GM19455 (cell line): ENCODE data around the gene TFDP1.

Experiments used
- ATAC-seq: cut with Tn5 transposase; IDR thresholded peaks from one replicate; pipeline ENCODE4 v1.9.1; 2021; ENCODE audit not compliant: unreplicated experiment

Gene TFDP1, protein sequence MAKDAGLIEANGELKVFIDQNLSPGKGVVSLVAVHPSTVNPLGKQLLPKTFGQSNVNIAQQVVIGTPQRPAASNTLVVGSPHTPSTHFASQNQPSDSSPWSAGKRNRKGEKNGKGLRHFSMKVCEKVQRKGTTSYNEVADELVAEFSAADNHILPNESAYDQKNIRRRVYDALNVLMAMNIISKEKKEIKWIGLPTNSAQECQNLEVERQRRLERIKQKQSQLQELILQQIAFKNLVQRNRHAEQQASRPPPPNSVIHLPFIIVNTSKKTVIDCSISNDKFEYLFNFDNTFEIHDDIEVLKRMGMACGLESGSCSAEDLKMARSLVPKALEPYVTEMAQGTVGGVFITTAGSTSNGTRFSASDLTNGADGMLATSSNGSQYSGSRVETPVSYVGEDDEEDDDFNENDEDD

DNA sequence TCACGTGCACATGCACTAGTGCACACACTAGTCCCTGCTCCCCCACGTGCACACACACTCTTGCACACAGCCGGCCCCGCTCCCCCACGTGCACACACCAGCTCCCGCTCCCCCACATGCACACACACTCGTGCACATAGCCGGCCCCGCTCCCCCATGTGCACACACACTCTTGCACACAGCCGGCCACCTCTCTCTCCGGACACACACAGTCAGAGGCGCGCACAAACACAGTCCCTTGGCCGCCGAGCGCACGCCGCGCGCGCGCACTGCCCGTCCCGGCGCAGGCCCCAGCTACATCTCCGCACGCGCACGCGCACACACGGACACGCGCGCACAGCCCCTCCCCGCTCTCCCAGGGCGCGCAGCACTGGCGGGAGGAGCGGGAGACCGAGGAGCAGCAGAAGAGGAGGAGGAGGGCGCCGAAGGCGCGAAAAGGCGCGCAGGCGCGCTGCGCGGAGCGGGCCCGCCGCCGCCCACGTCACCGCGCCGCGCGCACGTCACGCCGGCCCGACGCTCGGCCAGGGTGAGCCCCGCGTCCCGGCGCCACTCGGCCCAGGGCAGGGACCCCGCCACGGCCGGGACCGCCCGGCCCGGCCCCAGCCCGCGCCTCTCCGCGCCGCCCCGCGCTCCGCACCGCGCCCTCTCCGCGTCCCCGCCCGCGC, at the start of gene TFDP1:
Gene TFDP1, plus strand, starts transcription at position 549 of the 665 bp plus-strand sequence. CDS start 1,085 bp downstream, outside the sequence.
- peak; percentile 86 for ATAC-seq

DNA sequence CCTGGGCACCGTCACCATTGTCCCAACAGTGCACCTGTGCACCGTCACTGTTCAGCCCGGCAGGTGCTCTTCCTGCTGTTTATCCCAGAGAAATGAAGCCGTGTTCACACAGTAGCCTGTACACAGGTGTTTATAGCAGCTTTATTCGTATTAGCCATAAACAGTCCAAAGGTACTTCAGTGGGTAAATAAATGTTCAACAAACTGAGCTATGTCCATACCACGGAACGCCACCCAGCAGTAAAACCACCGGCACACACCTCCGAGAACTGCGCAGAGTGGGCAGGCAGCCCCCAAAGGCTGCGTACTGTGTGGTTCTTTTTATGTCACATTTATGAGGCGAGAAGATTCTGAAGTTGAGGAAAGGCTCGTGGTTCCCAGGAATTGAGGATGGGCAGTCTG, 49.2 kb upstream of the TFDP1 start:
- ATAC-seq = no peak

DNA sequence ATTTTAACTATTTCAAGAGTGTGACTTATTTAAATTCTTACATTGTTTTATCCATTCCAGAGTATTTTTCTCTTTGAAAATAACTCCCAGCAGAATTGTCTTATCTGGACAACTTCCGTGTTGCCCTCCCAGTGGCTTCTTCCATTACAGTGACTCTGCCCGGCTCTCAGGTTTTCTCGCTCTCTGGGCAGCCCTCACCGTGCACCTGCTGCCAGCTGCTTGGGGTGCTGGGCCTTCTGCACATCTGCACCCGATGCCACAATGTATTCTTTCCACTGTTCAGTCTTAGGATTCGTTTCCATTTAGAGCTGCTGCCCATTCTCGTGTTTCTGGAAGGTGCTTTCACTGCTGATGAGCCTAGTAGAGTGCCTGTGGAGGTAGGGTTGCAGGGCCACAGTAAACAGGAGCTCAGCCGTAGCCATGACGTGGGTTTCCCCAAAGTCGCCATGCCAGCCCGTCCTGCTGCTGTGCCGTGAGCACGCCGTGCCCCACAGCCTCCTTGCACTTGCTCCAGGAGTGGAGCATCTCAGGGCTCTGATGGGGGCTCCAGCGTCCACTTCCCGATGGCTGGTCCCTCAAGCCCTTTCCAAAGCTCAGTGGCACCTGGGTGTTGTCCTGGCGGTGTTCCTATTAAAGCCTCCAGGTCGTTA, 48.0 kb upstream of the TFDP1 start:
- ATAC-seq = no peak

DNA sequence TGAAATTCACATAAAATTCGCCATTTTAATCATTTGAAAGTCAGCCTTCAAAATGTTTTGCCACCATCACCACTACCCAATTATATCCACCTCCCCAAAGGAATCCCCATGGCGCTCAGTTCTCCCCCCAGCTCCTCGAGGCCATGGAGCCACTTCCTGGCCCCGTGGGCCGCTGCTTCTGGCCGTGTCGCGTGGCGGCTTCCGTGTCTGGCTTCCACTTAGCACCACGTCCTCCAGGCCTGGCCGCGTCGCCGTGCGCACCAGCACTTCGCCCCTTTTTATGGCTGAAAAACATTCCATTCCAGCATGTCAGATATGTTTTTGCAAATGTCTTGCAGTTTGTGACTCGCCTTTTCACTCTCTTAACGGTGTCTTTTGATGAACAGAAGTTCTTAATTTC, 47.3 kb upstream of the TFDP1 start:
- ATAC-seq = no peak

DNA sequence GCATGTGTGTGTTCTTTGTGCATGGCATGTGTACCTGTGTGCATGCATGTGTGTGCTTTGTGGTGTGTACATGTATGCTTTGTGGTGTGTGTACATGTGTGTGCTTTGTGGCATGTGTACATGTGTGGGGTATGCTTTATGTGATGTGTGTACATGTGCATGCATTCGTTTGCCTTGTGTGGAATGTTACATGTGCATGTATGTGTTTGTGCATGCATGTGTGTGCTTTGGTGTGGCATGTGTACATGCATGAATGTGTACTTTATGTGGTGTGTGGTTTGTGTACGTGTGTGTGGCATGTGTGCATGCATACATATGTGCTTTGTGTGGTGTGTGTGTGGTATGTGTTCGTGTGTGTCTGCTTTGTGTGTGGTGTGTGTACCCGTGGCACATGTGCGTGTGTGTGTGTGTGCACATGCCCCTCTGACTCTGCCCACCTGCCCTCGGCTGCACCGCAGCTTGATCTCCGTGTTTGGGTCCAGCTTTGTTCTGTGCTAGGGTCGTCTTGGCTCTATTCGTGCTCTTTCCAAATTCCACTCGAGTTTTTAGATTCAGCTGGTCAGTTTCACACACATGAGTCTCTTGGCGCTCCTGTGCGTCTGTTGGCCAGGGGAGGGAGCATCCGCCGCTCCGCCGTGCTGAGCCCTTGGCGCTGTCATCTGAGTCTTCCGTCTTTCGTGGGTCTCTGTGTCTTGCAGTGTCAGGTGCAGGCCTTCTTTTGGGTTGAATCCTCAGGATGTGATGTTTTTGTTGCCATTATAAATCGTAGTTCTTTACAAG, 46.5 kb upstream of the TFDP1 start:
- no peak for ATAC-seq

DNA sequence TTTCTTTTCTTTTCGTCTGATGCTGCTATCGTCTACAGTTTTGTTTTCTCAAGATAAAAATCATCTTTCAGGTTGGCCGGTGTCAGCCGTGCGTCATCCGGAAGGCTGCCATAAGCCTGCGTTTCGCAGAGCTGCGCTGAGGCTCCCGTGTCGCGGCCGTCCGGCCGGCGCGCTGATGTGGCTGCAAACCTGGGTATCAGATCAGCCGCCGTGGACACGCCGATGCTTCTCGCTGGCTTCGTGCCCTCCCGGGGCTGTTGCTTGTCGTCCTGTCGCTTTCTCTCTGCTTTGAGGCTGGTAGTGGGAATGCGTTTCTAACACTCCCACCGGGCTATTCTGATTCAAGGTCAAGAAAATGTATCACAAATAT, 45.9 kb upstream of the TFDP1 start:
- no peak for ATAC-seq

DNA sequence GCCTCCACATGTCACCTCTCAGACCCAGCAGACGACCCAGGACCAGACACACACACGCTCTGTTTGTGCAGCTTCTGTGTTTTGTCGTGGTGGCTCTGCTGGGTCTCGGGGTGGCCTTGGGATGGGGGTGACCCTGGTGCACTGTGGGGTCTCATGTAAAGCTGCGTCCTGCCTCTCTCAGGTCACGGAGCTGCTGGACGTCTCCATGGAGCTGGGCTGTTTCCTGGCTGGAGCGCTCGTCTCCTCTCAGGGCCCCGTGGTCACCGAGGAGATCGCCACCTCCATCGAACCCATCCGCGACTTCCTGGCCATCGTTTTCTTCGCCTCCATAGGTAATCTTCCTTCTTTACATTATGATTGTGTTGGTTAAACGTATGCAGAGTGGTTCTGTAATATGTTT, 45.4 kb upstream of the TFDP1 start:
- ATAC-seq = no peak

DNA sequence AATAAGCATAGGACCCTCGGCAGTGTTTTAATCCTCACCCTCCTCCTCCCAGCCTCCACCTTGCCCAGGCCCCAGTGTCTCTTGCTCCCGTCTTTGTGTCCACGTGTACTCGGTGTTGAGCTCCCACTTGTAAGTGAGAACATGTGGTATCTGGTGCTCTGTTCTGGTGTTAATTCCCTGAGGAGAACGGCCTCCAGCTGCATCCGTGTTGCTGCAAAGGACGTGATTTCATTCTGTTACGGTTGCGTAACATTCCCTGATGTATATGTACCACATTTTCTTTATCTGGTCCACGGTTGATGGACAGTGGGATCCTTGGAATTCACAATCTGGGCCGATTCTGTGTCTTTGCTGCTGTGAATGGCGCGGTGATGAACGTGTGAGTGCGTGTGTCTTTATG, 44.7 kb upstream of the TFDP1 start:
- no peak for ATAC-seq

DNA sequence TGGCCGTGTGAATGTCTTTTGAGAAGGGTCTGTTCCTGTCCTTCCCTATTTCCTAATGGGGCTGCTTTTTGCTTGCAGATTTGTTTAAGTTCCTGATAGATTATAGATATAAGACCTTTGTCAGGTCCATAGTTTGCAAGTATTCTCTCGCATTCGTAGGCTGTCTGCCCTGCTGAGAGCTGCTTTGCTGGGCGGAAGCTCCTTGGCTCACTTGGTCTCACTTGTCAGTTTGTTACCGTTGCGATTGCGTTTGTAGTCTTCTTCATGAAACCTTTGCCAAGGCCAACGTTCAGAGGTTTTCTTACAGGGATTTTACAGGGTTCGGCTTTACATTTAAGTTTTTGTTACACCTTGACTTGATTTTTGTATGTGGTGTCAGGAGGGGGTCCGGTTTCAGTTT, 44.0 kb upstream of the TFDP1 start:
- ATAC-seq = no peak

DNA sequence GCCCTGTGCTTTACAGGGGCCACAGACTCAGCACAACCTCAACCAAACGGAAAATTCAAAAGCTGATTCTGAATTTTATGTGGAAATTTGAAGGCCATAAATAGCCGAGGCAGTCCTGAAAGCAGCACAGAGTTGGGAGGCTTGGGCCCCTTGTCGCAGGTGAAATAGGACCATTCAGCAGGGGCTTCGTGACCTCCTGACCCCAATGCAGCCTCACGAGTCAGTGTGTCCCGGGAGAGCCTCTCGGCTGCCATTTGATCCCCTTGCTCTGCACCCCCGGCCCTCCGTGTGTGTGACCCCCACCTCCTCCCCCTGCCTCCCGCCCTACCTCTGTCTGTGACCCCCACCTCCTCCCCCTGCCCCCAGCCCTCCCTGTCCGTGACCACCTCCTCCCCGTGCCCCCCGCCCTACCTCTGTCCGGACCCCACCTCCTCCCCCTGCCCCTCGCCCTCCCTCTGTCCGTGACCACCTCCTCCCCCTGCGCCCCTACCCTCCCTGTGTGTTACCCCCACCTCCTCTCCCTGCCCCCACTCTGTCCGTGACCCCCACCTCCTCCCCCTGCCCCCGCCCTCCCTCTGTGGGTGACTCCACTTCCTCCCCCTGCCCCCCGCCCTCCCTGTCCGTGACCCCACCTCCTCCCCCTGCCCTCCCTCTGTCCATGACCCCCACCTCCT, 41.7 kb upstream of the TFDP1 start:
- ATAC-seq = no peak

DNA sequence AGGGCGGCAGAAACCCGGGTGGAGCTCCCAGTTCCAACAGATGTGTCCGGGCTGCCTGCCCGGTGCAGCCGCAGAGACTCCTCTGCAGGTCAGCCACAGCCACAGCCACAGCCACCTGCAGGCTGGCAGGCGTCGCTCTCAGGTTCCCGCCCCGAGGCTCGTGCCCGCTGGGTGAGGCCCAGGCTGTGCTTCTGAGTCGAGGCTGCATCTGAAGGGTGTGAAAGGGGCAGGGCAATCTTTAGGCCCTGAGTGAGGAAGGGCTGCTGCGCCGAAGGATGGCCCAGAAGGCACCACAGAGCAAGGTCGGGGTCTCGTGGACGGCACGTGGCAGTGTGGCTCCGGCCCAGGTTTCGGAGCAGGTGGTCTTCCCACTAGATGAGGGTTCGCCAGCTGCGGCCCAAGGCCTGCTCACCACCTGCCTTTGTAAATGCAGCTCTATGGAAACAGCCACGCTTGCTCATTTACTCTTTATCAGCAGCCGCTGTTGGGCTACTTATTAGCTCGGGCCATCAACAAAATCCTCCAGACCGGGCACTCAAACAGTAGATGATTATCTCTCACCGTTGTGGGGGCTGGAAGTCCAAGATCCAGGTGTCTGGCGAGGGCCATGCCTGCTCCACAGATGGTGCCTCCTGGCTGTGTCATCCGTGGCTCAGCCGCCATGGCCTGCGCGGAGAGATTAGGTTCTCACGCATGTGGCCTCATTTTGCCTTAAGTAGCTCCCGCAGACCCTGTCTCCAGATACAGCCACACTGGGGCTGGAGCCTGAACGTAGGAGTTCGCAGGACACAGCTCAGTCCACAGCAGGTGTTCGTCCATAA, 40.3 kb upstream of the TFDP1 start:
- no peak for ATAC-seq

DNA sequence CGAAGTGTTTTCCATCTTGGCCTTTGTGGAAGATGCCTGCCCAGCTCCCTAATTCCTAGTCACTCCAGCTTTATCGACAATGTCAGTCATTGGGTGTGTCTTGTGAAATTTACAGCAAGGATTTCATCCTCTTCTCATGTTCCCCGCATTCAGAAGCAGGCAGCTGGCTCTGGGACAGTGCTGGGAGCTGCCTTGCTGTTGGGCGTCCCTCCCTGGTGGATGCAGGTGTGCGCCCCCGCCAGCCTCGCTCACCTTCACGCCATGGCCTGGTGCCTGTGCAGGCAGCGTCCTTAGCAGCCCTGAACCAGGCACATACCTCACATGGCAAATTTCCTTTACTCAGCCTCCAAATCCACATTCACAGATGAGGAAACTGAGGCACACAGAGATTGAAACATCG, 39.7 kb upstream of the TFDP1 start:
- ATAC-seq = no peak

DNA sequence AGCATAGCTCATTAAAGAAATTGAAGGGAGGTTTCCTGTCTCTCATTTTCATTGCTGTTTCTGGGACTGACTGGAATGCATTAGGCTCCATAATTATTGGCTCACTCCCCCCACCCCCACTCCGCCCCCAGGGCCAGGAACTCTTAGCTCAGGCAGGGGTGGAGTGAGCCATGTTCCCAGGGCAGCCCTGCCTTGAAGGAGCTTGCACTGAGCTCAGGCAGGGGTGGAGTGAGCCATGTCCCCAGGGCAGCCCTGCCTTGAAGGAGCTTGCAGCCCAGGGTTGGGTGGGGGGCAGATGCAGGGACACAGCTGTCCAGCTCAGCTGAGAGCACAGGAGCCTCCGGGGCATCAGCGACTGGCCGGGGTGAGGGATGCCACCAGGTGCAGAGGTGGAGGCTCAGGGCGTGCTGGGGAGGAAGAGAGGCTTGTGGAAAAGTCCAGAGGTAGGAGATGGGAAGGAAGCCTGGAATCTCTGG, 39.1 kb upstream of the TFDP1 start:
- no peak for ATAC-seq

DNA sequence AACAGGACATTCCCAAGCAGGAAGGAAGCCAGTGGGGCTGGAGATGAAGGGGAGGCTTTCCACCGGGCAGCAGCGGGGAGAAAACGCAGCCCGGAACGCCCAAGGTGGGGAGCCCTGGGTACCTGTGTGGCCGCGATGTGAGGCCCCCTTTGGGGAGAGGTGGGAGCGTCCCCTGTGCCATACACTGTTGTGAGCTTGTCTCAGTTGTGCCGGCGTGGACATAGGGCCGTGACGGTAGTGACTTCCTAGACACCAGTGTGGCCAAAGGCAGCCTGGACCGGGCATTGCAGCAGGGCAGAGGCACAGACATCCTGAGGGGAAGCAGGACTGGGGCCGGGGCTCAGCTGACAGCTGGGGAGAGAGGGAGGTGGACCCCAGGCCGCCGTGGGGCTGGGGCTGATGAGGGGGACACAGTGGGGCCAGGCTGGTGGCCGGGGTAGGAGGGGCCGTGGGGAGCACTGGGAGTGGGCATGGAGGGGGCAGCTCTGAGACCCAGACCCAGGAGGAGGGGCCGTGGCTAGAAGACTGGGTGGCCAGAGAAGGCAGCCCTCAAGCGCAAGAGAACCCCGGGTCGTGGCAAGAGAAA, 38.5 kb upstream of the TFDP1 start:
- no peak for ATAC-seq

DNA sequence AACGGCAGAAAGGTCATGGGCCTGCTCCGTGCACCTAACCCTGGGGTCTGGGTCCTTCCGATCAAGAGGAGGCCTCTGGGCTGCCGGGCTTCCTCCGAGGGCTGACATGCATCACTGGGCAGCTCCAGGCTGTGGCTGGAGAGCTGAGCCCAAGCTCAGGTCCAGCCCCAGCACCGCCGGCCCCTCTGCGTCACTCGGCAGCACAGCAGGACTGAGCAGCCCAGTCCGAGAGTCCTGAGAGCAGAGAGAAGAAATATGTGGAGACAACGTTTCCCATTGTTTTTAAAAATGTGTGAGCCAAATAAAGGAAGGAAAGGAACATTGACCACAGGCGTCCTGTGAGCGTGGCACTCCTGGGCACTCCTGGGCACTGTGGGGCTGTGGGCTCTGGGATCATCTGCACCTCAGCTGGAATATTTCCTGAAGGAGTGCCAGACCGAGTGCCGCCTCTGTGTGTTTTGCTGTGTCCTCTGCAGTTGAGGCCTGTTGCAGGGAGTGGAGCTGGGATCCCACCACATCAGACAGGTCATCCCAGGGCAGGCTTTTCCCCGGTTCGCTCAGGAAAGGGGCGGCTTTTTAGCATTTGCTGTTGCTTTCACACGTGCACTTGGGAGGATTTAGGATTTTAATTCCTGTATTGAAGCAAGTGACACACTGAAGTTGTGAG, 37.8 kb upstream of the TFDP1 start:
- ATAC-seq = no peak

DNA sequence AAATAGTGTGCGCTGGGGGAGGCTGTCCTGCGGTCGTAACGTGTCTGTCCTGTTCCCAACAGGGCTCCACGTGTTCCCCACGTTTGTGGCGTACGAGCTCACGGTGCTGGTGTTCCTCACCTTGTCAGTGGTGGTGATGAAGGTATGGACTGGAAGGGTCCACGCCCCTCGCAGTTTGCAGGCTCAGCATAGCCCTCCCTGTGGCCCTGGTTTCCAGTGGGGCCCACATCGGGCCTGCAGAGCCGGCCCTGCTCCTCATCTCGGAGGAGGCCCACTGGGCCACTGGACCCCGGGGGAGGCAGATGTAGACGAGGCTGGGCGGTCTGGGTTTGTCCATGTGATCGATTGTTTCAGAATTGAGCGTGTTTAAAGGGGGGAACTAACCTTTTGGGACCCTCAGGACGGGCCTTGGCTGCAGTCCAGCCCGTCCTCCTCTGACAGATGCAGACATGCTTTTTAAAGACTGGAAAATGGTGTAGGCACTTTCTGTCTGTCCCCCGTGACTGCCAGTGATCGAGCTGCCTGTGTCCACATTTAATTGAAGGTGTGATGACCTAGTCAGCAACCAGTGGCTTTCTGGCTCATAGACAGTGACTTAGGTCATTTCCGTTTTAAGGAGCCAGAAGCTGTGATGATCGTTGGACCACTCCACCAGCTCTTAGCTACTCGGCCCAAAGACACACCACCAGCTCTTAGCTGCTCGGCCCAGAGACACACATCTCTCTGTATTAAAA, 37.1 kb upstream of the TFDP1 start:
- ATAC-seq = no peak

DNA sequence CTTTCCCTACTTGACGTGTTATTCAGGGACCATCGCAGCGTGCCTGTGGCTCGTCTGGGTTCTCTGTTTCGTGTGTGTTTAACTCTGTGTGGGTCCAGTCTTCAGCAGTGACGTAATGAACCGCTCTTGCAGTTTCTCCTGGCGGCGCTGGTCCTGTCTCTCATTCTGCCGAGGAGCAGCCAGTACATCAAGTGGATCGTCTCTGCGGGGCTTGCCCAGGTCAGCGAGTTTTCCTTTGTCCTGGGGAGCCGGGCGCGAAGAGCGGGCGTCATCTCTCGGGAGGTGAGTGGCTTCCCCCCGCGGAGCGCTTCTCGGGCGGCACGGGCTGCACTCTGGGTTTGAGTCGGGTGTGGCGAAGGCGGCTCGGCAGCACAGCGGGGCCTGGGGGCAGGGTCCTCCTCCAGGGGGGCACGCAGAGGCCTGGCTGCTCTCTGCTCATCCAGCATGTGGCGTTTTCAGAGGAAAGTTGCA, 36.3 kb upstream of the TFDP1 start:
- ATAC-seq = no peak
